HG03521 (cell line): Measurements from ENCODE around the gene NPPC.
"Not testable (repeated sequence)": the region's sequence is repeated elsewhere in the genome, so short reads cannot be mapped to it uniquely, and the experiment has no call there.

ENCODE experiments used
- ATAC-seq: cut with Tn5 transposase; IDR thresholded peaks from one replicate; pipeline ENCODE4 v1.9.1; 2021; ENCODE audit warnings: mild to moderate bottlenecking, moderate library complexity; ENCODE audit not compliant: unreplicated experiment

The NPPC gene

GRCh38 chr2:231891514-231891905, 34.7 kb downstream of the NPPC start:
- ATAC-seq: no peak

- ATAC-seq: no peak
Measured at GRCh38 chr2:231890896-231891513, 35.2 kb downstream of the NPPC start.

- no peak for ATAC-seq
Measured at GRCh38 chr2:231887756-231888155, 38.4 kb downstream of the NPPC start.

DNA sequence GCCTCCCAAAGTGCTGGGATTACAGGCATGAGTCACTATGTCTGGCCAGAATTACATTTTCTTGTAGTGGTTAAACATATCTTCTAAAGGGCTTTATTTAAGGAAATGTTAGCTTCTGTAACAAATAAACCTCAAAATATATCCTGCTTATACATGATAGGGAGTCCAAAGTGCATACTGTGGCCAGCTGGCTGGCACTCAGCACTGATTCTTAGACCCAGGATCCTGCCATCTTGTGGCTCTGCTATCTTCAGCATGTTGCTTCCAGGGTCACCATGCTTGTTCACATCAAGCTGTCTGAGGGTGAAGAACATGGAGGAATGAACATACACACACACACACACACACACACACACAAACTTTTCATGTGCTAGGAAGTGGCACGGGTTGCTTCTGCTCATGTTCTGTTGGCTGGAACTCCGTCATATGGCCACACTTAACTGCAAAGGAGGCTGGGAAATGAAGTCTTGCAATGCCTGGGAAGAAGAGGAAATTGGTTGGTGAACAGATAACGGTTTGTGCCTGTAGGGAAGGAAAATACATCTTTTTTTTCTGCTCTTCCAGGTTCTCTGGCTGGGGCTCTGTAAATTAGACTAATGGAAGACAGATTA, 40.0 kb downstream of the NPPC start:
- no peak for ATAC-seq

- no peak for ATAC-seq
Measured at GRCh38 chr2:231884438-231885140, 41.6 kb downstream of the NPPC start.

DNA sequence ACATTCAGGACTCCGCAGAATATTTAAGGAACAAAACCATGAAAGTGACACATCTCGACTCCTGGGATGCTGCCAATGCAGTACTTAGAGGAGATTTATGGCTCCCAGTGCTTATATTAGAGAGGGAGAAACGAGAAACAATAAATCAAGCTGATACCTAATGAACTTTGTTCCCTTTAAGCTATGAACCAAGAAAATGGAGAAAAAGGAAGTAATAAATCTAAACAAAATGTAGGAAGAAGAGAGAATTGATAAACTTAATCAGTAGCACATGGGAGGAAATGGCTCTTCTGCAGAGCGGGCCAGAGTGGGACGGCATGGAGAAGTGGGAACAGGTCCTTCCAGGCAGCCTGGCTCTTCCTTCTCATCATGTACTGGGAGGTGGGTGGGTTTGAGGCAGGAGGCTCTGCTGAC, 42.7 kb downstream of the NPPC start:
- ATAC-seq: no peak

GRCh38 chr2:231882646-231883045, 43.5 kb downstream of the NPPC start:
- ATAC-seq: no peak

- ATAC-seq: not testable (repeated sequence)
Measured at GRCh38 chr2:231880371-231880770, 45.8 kb downstream of the NPPC start.

- no peak for ATAC-seq
Measured at GRCh38 chr2:231879216-231879615, 47.0 kb downstream of the NPPC start.

DNA sequence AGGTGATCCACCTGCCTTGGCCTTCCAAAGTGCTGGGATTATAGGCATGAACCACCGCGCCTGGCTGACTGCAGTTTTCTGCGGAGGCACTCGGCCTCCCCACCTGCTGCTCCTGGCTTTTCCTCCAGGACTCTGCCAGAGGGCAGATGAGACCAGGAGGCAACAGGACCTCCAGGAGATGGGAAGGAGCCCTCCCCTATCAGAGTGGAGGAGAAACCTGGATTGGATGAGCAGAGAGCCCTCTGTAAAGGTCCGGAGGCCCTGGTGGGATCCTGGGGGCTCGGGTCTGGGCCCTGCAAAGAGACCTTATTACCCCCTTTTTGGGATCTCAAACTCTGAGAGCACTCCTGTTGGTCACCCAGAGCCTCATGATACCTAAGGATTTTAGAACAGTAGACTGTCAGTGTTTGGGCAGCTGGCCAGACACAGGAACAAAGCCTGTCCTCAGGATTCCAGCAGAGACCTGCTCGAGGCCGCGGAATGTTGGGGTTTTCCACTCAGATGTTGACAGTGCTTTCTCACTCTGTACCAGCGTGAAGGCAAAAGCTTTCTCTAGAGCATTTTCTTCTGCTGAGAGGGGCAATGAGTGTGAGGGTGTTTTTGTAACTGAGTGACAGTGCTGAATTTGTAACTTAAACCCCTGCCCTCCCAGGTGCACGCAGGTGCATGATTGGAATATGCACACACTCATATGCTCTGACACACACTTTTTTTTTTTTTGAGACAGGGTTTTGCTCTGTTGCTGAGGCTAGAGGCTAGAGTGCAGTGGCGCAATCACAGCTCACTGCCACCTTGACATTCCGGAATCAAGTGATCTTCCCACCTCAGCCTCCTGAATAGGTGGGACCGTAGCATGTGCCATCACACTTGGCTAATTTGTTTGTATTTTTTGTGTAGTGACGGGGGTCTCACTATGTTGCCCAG, 48.4 kb downstream of the NPPC start:
- no peak for ATAC-seq

GRCh38 chr2:231874944-231875343, 51.3 kb downstream of the NPPC start:
- no peak for ATAC-seq
